HUES64 (cell line): Measurements from ENCODE around the gene OR10J1. TPM values are rescaled to one million over a fixed set of nuclear protein-coding genes. Genes with fewer than 3 reads are reported as not detected.

Experiments used
- H3K27ac ChIP-seq: 2 replicates; pipeline ENCODE4 v1.7.0; 2013; ENCODE audit warnings: low read depth, low read length, inconsistent platforms
- H3K27me3 ChIP-seq: 2 replicates; pipeline ENCODE4 v1.6.1; 2013; ENCODE audit warnings: mild to moderate bottlenecking, low read length; ENCODE audit not compliant: insufficient read depth
- H3K36me3 ChIP-seq: 2 replicates; pipeline ENCODE4 v1.6.1; 2013; ENCODE audit warnings: mild to moderate bottlenecking, low read length; ENCODE audit not compliant: insufficient read depth
- H3K4me1 ChIP-seq: 2 replicates; pipeline ENCODE4 v1.6.1; 2013; ENCODE audit warnings: mild to moderate bottlenecking, low read length, moderate library complexity; ENCODE audit not compliant: insufficient read depth
- H3K4me3 ChIP-seq: 2 replicates; pipeline ENCODE4 v1.5.1; 2013; ENCODE audit warnings: mild to moderate bottlenecking, low read length, moderate library complexity
- H3K9ac ChIP-seq: 2 replicates; pipeline ENCODE4 v1.6.1; 2013; ENCODE audit warnings: mild to moderate bottlenecking, low read depth, low read length
- H3K9me3 ChIP-seq: 2 replicates; pipeline ENCODE4 v1.6.1; 2013; ENCODE audit warnings: low read depth, low read length; ENCODE audit not compliant: insufficient read depth
- WGBS: fragments of 150-250, 120-280 bp; methylation state at CpG from one replicate; pipeline ENCODE4 v1.1.7; 2013; ENCODE audit warnings: missing lambda C conversion rate; 5-methylcytosine and 5-hydroxymethylcytosine counted together
- polyA plus RNA-seq, 2 experiments: library from polyadenylated mRNA; stranded (reverse); fragments of 50-300 nt; gene quantifications; one replicate each; pipeline ENCODE4 v1.2.3, GENCODE V29; 2013

The OR10J1 gene
- not detected for polyA plus RNA-seq (2013, experiment 1 of 2)
- polyA plus RNA-seq (2013, experiment 2 of 2): not detected

- H3K9me3 ChIP-seq: no peaks in the 10 kb centered on the region
These were observed at the start of gene OR10J1 for GRCh38 chr1:159439422-159439821. TSS of gene OR10J1 (plus strand) at chr1:159439722. CDS start at chr1:159439792, 70 bp downstream.

GRCh38 chr1:159406821-159407220 lies 32.7 kb upstream of the OR10J1 start:
- Histone ChIP-seq H3K27ac (no peak overlapping the region), H3K4me3 (no peak overlapping the region), H3K27me3 (no peaks in the 10 kb centered on the region), H3K9me3 (no peaks in the 10 kb centered on the region), H3K36me3 (no peaks in the 10 kb centered on the region), H3K4me1 (0 out of 2 replicates have a peak, but pooled peaks cover 3% of the 10 kb centered on the region), H3K9ac (no peak overlapping the region)
- 86% methylated on average over 2 of the region's 2 CpGs for WGBS

More at GRCh38 chr1:159439422-159439821, at the start of gene OR10J1:
- Histone ChIP-seq H3K27ac (no peak within 1 kb of the TSS), H3K36me3 (no peaks in the 10 kb centered on the region), H3K9ac (no peak within 1 kb of the TSS), H3K27me3 (no peaks in the 10 kb centered on the region), H3K4me3 (no peak within 1 kb of the TSS), H3K4me1 (no peaks in the 10 kb centered on the region)

GRCh38 chr1:159408862-159409400 lies 30.6 kb upstream of the OR10J1 start:
- 93% methylated on average over 6 of the region's 6 CpGs for WGBS
- Histone ChIP-seq H3K36me3 (no peaks in the 10 kb centered on the region), H3K27ac (no peak overlapping the region), H3K9me3 (no peaks in the 10 kb centered on the region), H3K4me3 (no peak overlapping the region), H3K27me3 (no peaks in the 10 kb centered on the region), H3K4me1 (0 out of 2 replicates have a peak, but pooled peaks cover 3% of the 10 kb centered on the region), H3K9ac (no peak overlapping the region)

GRCh38 chr1:159421821-159422220 lies 17.7 kb upstream of the OR10J1 start:
- H3K27ac ChIP-seq: no peak overlapping the region
- H3K9ac ChIP-seq: no peak overlapping the region
- peaks cover 15% of the 10 kb centered on the region for H3K9me3 ChIP-seq
- 77% methylated on average over 8 of the region's 8 CpGs for WGBS
- H3K36me3 ChIP-seq: no peaks in the 10 kb centered on the region
- H3K4me3 ChIP-seq: no peak overlapping the region
- no peaks in the 10 kb centered on the region for H3K27me3 ChIP-seq
- no peaks in the 10 kb centered on the region for H3K4me1 ChIP-seq

- no peaks in the 10 kb centered on the region for H3K4me1 ChIP-seq
- H3K9me3 ChIP-seq: no peaks in the 10 kb centered on the region
- no peaks in the 10 kb centered on the region for H3K27me3 ChIP-seq
- H3K27ac ChIP-seq: no peak overlapping the region
- no peak overlapping the region for H3K4me3 ChIP-seq
- no peaks in the 10 kb centered on the region for H3K36me3 ChIP-seq
- WGBS: 92% methylated on average over 3 of the region's 3 CpGs
- H3K9ac ChIP-seq: no peak overlapping the region
These were observed 11.0 kb upstream of the OR10J1 start for GRCh38 chr1:159428536-159428935.

GRCh38 chr1:159429074-159429861 lies 10.3 kb upstream of the OR10J1 start:
- Histone ChIP-seq H3K27ac (no peak overlapping the region), H3K4me3 (no peak overlapping the region), H3K36me3 (no peaks in the 10 kb centered on the region), H3K9ac (no peak overlapping the region), H3K27me3 (no peaks in the 10 kb centered on the region), H3K9me3 (no peaks in the 10 kb centered on the region), H3K4me1 (no peaks in the 10 kb centered on the region)
- WGBS: 84% methylated on average over 4 of the region's 4 CpGs

- no peak overlapping the region for H3K9ac ChIP-seq
- no peaks in the 10 kb centered on the region for H3K4me1 ChIP-seq
- no peaks in the 10 kb centered on the region for H3K9me3 ChIP-seq
- H3K36me3 ChIP-seq: no peaks in the 10 kb centered on the region
- no peak overlapping the region for H3K4me3 ChIP-seq
- no peak overlapping the region for H3K27ac ChIP-seq
- H3K27me3 ChIP-seq: no peaks in the 10 kb centered on the region
- 92% methylated on average over 6 of the region's 6 CpGs for WGBS
These were observed 8.5 kb upstream of the OR10J1 start for GRCh38 chr1:159430985-159431384.

- H3K9ac ChIP-seq: no peak within 1 kb of the TSS
- H3K36me3 ChIP-seq: no peaks in the 10 kb centered on the region
- H3K27me3 ChIP-seq: no peaks in the 10 kb centered on the region
- no peak within 1 kb of the TSS for H3K4me3 ChIP-seq
- no peaks in the 10 kb centered on the region for H3K9me3 ChIP-seq
- H3K27ac ChIP-seq: no peak within 1 kb of the TSS
- H3K4me1 ChIP-seq: no peaks in the 10 kb centered on the region
- 89% methylated on average over 1 of the region's 1 CpG for WGBS
These were observed 7.6 kb upstream of the OR10J1 start, which contains the start of gene OR10J4 for GRCh38 chr1:159431904-159432303. TSS of gene OR10J4 (plus strand) at chr1:159432204.

GRCh38 chr1:159436469-159436868 lies 3.1 kb upstream of the OR10J1 start:
- no peak overlapping the region for H3K27ac ChIP-seq
- no peaks in the 10 kb centered on the region for H3K4me1 ChIP-seq
- H3K9ac ChIP-seq: no peak overlapping the region
- H3K4me3 ChIP-seq: no peak overlapping the region
- 80% methylated on average over 4 of the region's 4 CpGs for WGBS
- H3K36me3 ChIP-seq: no peaks in the 10 kb centered on the region
- H3K9me3 ChIP-seq: no peaks in the 10 kb centered on the region
- H3K27me3 ChIP-seq: no peaks in the 10 kb centered on the region

- H3K36me3 ChIP-seq: no peaks in the 10 kb centered on the region
- H3K9me3 ChIP-seq: no peaks in the 10 kb centered on the region
- H3K27me3 ChIP-seq: no peaks in the 10 kb centered on the region
- H3K27ac ChIP-seq: no peak overlapping the region
- no peak overlapping the region for H3K4me3 ChIP-seq
- H3K4me1 ChIP-seq: no peaks in the 10 kb centered on the region
- H3K9ac ChIP-seq: no peak overlapping the region
These were observed 1.8 kb downstream of the OR10J1 start for GRCh38 chr1:159441360-159441759.

GRCh38 chr1:159442428-159442827 lies 2.9 kb downstream of the OR10J1 start:
- H3K4me3 ChIP-seq: no peak overlapping the region
- no peaks in the 10 kb centered on the region for H3K36me3 ChIP-seq
- no peak overlapping the region for H3K9ac ChIP-seq
- 77% methylated on average over 2 of the region's 2 CpGs for WGBS
- H3K9me3 ChIP-seq: 0 out of 2 replicates have a peak, but pooled peaks cover 6% of the 10 kb centered on the region
- no peaks in the 10 kb centered on the region for H3K27me3 ChIP-seq
- no peaks in the 10 kb centered on the region for H3K4me1 ChIP-seq
- no peak overlapping the region for H3K27ac ChIP-seq
